AG09309 (cell line): ENCODE data around the gene AIDA.
A peak's percentile ranks its signal among the peaks of the same experiment; 100 is the strongest.

Experiments used
- DNase-seq: peaks from one replicate; pipeline ENCODE4 v3.0.0-alpha.2; 2010; ENCODE audit warnings: low read depth
- H3K4me3 ChIP-seq: 2 replicates; pipeline ENCODE4 v1.5.1; 2011; ENCODE audit warnings: mild to moderate bottlenecking, low read depth, low read length, moderate library complexity; ENCODE audit not compliant: control insufficient read depth
- CTCF ChIP-seq: IDR thresholded peaks from 2 replicates; pipeline ENCODE4 v1.5.1; 2011; ENCODE audit warnings: mild to moderate bottlenecking, low read depth, low read length, inconsistent platforms; ENCODE audit not compliant: insufficient read depth, control insufficient read depth; ENCODE audit errors: missing control alignments

Gene AIDA, protein sequence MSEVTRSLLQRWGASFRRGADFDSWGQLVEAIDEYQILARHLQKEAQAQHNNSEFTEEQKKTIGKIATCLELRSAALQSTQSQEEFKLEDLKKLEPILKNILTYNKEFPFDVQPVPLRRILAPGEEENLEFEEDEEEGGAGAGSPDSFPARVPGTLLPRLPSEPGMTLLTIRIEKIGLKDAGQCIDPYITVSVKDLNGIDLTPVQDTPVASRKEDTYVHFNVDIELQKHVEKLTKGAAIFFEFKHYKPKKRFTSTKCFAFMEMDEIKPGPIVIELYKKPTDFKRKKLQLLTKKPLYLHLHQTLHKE

GRCh38 chr1:222712253-222713090 is at the start of gene AIDA, which contains the start of gene BROX:
Gene AIDA, minus strand, starts transcription at chr1:222712491. Its CDS starts 174 bp downstream, at chr1:222712317.
Gene BROX, plus strand, starts transcription at chr1:222712564. Its CDS starts 3,136 bp downstream, at chr1:222715700.
- H3K4me3 ChIP-seq: peak within 1 kb of the TSS; percentile 88
- no peak for TF ChIP-seq CTCF
- DNase-seq: no peak

- no peak overlapping the region for H3K4me3 ChIP-seq
- TF ChIP-seq CTCF: no peak
- DNase-seq: no peak
Measured at GRCh38 chr1:222761083-222761482, 48.8 kb upstream of the AIDA start.

DNA sequence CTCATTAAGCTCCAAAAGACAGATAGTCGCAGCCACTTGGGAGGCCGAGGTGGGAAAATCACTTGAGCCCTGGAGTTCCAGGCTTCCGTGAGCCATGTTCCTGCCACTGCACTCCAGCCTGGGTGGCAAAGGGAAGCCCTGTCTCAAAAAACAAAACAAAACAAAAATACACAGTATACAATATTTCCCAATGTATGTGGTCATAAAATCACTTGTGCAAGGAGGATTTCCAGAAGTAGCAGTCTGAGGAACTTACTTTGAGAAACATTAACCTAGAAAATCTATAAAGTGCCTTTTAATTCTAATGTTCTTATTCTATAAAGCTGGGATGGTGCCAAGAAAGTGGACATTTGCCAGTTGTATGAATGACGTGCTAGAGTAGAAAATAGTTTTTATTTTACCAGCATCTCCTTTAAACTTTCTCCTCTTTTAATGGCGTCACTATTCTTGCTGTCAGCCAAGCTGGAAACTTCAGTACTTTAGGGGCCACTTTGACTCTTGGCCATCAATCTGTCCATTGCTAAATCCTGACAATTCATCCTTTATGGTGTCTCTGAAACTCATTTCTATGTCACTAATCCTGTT is 47.3 kb upstream of the AIDA start:
- DNase-seq: no peak
- H3K4me3 ChIP-seq: no peak overlapping the region

GRCh38 chr1:222757646-222758268 is 45.5 kb upstream of the AIDA start:
- TF ChIP-seq CTCF: no peak
- H3K4me3 ChIP-seq: no peak overlapping the region
- DNase-seq: no peak

More for the DNA sequence above, 47.3 kb upstream of the AIDA start:
- TF ChIP-seq CTCF: no peak

DNA sequence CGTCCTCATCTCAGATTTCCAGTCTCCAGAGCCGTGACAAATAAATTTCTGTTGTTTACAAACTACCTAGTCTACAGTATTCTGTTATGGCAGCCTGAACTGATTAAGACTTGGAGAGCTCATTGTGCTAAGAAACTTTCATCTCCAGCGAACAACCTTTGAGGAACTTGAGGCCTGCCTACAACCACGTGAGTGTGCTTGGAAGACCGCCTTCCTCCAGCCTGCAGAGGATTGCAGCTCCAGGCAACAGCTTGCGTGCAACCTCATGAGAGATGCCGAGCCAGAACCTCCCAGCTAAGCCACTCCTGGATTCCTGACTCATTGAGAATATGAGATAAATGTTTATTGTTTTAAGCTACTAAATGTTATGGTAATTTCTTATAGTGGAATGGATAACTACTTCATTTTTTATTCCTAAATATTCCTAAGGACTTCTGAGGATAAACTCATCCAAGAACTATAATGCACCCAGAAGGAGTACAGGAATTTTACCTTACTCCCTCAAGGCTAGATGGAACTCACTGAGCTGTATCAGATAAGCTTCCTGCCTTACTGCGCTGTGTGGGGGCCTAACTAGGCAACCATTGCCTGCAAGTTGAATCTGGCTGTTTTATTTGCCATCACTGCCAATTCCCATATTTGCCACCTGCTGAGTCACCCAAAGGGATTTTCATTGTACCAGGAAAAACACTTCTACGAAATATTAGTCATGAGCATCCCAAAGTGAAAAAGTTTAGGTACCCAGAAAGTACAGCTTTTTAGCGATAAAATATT is 42.3 kb upstream of the AIDA start:
- DNase-seq: peak; percentile 97
- H3K4me3 ChIP-seq: no peak overlapping the region
- no peak for TF ChIP-seq CTCF
